ENCODE measurements around the gene STPG4.
A peak's percentile ranks its signal among the peaks of the same experiment; 100 is the strongest.

The STPG4 gene

DNA sequence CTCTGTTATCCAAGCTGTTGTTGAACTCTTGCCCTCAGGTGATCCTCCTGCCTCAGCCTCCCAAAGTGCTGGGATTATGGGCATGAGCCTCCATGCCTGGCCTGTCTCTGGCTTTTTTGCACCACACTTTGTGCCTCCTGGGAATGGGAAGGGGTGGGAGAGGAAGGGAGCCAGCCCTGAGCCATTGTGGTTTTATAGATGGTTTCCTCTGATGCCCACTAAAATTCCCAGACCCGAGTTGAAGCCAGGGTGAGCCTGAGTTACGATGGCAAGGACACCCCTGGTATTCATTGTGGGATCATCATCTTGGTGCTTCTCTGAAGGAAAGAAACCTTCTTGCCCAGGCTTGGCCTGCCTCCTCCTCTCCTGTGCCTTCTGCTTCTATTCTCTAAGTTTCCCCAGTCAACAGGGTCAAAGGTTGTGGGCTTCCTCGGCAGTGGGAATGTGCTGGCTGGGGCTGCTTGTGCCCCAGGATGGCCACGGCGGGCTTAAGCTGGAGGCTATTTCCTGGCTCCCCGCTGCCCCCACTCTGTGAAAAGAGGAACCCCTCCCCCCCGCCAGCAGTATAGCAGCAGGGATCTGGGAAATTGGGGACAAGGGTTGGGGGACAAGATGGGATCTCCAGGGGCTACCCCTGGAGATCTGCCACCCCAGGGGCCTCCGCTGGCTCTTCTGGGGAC is 106.2 kb downstream of the STPG4 start:
- DNase-seq (ENCODE audit: low spot score) (no peak), ATAC-seq (ENCODE audit: low read depth) (no peak)
- TF ChIP-seq, protein P1, sequence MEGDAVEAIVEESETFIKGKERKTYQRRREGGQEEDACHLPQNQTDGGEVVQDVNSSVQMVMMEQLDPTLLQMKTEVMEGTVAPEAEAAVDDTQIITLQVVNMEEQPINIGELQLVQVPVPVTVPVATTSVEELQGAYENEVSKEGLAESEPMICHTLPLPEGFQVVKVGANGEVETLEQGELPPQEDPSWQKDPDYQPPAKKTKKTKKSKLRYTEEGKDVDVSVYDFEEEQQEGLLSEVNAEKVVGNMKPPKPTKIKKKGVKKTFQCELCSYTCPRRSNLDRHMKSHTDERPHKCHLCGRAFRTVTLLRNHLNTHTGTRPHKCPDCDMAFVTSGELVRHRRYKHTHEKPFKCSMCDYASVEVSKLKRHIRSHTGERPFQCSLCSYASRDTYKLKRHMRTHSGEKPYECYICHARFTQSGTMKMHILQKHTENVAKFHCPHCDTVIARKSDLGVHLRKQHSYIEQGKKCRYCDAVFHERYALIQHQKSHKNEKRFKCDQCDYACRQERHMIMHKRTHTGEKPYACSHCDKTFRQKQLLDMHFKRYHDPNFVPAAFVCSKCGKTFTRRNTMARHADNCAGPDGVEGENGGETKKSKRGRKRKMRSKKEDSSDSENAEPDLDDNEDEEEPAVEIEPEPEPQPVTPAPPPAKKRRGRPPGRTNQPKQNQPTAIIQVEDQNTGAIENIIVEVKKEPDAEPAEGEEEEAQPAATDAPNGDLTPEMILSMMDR (IDR thresholded peaks at IDR 0.05; ENCODE audit: poor library complexity, severe bottlenecking) = no peak
- Histone ChIP-seq H3K4me3 (ENCODE audit: severe bottlenecking) (no peak overlapping the region), H3K4me1 (ENCODE audit: insufficient read depth, poor library complexity, severe bottlenecking) (peaks cover 5% of the 10 kb centered on the region), H3K36me3 (ENCODE audit: low read depth) (peaks cover 49% of the 10 kb centered on the region), H3K27ac (ENCODE audit: poor library complexity, severe bottlenecking) (no peak overlapping the region), H3K9me3 (ENCODE audit: severe bottlenecking) (no peaks in the 10 kb centered on the region), H3K27me3 (ENCODE audit: insufficient read depth, poor library complexity, severe bottlenecking) (no peaks in the 10 kb centered on the region)

DNA sequence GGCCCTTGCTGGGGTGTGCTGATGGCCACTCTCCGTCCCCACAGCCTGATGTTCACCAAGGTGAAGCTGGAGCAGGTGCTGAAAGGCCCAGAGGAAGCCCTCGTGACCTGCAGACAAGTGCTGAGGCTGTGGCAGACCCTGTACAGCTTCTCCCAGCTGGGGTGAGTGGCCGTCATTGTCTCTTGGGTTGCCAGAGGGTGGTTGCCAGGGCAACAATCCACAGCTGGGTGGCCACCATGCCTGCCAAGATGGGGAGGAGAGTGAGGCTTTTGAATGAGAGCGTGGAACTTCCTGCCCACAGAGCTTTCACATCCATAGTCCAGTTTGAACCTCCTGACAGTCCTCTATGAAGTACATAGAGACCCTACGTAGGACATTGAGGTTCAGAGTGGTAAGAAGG is 108.8 kb downstream of the STPG4 start:
- DNase-seq (ENCODE audit: low spot score) (no peak), ATAC-seq (ENCODE audit: low read depth) (no peak)
- H3K4me3 ChIP-seq (ENCODE audit: severe bottlenecking) = no peak overlapping the region
- H3K27me3 ChIP-seq (ENCODE audit: insufficient read depth, poor library complexity, severe bottlenecking) = no peaks in the 10 kb centered on the region
- TF ChIP-seq, protein P1 (IDR thresholded peaks at IDR 0.05; ENCODE audit: poor library complexity, severe bottlenecking) = no peak
- H3K9me3 ChIP-seq (ENCODE audit: severe bottlenecking) = no peaks in the 10 kb centered on the region
- H3K4me1 ChIP-seq (ENCODE audit: insufficient read depth, poor library complexity, severe bottlenecking) = peaks cover 25% of the 10 kb centered on the region
- peaks cover 33% of the 10 kb centered on the region for H3K36me3 ChIP-seq (ENCODE audit: low read depth)
- no peak overlapping the region for H3K27ac ChIP-seq (ENCODE audit: poor library complexity, severe bottlenecking)

DNA sequence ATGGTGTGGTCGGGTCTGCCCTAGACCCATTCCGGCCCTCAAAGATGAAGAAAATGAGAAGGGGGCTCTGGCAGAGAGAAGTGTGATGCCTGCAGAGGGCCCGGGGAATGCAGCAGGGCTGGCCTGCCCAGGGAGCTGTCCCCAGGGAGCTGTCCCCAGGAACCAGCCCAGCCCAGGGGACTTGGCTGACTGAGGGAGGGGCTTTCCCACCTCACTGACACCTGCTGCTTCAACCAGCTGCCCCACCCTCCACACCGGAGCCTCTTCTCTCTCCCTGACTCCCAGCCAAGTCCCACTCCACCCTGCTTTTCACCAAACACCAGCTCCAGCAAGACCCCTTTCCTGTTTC is 111.2 kb downstream of the STPG4 start:
- Histone ChIP-seq H3K27me3 (ENCODE audit: insufficient read depth, poor library complexity, severe bottlenecking) (no peaks in the 10 kb centered on the region), H3K9me3 (ENCODE audit: severe bottlenecking) (no peaks in the 10 kb centered on the region), H3K4me1 (ENCODE audit: insufficient read depth, poor library complexity, severe bottlenecking) (peaks cover 25% of the 10 kb centered on the region), H3K4me3 (ENCODE audit: severe bottlenecking) (no peak overlapping the region), H3K27ac (ENCODE audit: poor library complexity, severe bottlenecking) (peak overlapping the region; percentile 98), H3K36me3 (ENCODE audit: low read depth) (peaks cover 21% of the 10 kb centered on the region)
- DNase-seq (ENCODE audit: low spot score) (no peak), ATAC-seq (ENCODE audit: low read depth) (peak; percentile 5; the same call in 2 of the 3 replicates)
- TF ChIP-seq, protein P1 (IDR thresholded peaks at IDR 0.05; ENCODE audit: poor library complexity, severe bottlenecking) = no peak

DNA sequence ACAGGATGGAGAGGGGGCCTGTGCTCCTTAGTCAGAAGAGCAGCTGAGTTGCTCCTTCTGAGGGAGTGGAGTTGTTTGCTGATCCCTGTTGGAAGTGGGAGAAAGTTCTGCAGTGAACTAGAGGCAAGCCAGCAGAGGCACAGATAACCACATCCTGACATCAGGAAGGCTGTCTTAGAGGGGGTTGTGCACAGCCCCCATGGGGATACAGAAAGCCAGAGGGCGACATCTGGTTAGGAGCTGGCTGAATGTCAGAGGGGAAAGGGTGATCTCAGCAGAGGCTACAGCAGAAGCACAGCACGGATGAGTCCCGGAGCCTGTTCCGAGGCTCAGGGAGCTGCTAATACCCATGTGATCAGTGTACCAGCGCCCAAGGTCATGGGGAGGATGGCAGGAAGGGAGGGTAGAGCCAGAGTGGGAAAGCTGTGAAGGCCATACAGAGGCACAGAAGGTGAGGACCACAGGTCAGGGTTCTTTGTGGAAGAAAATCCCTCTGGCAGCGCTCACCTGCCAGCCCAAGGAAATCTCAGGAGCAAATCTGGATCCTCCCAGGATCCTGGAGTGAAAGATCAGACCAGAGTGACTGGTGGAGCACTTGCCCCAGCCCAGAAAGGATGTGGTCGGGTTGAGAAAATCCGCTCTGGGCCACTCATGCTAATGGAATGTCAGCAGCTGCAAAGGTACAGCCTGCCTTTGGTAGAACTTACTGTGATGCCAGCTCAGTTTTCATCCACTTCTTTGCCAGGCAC is 111.8 kb downstream of the STPG4 start:
- H3K27me3 ChIP-seq (ENCODE audit: insufficient read depth, poor library complexity, severe bottlenecking) = no peaks in the 10 kb centered on the region
- H3K27ac ChIP-seq (ENCODE audit: poor library complexity, severe bottlenecking) = peak overlapping the region; percentile 98
- H3K4me3 ChIP-seq (ENCODE audit: severe bottlenecking) = peak overlapping the region; percentile 6
- TF ChIP-seq, protein P1 (IDR thresholded peaks at IDR 0.05; ENCODE audit: poor library complexity, severe bottlenecking) = no peak
- peaks cover 25% of the 10 kb centered on the region for H3K4me1 ChIP-seq (ENCODE audit: insufficient read depth, poor library complexity, severe bottlenecking)
- DNase-seq (ENCODE audit: low spot score) (peak; percentile 92), ATAC-seq (ENCODE audit: low read depth) (peak; percentile 96)
- peaks cover 21% of the 10 kb centered on the region for H3K36me3 ChIP-seq (ENCODE audit: low read depth)
- no peaks in the 10 kb centered on the region for H3K9me3 ChIP-seq (ENCODE audit: severe bottlenecking)

Data from RWPE2 (cell line).